ENCODE results near the gene HELB.

DNA sequence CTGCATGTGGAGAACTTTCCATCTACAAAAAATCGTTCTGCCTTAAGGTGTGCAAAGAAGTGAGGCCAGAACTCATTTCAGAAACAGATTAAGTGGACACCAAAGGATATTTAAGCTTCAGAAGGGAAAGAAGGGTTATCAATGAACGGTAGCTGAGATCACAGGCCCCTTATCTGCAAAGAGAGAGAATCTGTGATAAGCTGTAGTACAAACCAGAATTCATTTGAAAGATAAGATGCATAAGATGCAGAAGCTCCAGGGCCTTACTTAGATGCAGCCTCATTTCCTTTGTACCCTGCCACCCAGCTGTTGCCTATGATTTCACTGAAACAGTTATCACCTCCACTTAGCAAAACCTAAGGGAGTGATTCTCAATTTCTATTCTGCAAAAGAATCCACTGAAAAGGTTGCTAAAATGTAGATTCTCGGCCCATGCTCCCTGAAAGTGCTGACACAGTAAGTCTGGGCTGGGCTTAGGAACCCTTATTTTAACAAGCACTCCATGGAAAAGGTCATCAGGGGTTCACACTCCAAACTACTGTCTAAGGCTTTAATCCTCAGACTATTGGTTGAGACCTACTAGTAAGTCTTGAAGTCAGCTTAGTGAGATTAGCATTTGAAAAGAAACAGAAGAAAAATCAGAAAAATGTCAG, 64.8 kb downstream of the HELB start:
- TF ChIP-seq POLR2A (IDR thresholded peaks at IDR 0.05): no peak
- no peak for TF ChIP-seq CTCF (IDR thresholded peaks at IDR 0.05)
